GM18519 (cell line): Measurements from ENCODE around the gene SHBG.
"Not testable (repeated sequence)": the region's sequence is repeated elsewhere in the genome, so short reads cannot be mapped to it uniquely, and the experiment has no call there.

Source experiments
- ATAC-seq: cut with Tn5 transposase; IDR thresholded peaks from one replicate; pipeline ENCODE4 v1.9.1; 2021; ENCODE audit warnings: mild to moderate bottlenecking, moderate library complexity; ENCODE audit not compliant: unreplicated experiment, low FRiP score

SHBG gene

DNA sequence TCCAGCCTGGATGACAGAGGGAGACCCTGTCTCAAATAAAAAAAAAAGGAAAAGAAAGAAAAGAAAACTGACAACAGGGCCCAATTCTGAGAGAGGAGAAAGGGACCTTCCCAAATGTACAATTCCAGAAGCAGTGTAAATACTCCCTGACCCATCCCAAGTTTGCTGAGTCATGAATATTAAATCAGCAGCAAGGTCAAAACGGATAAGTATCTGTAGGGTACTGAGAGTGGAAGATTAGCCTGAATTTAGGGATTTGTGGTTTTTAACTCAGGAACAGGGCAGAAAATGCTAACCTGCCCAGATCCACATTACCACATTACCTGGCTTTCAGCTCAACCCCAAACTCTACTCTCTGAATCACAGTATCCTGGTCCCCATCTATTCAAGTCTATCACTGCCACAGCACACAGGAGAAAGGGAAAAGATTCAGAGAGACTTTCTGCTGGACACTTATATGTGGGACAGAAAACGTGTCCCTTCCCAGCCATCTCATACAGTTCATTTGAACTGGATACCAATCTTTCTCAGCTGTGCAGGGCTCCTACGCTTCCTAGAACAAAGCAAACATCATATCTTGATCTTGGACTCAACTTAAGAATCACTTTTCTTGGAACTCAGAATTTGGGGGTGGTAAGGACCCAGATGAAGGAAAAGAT lies 18.2 kb upstream of the SHBG start:
- ATAC-seq: no peak

DNA sequence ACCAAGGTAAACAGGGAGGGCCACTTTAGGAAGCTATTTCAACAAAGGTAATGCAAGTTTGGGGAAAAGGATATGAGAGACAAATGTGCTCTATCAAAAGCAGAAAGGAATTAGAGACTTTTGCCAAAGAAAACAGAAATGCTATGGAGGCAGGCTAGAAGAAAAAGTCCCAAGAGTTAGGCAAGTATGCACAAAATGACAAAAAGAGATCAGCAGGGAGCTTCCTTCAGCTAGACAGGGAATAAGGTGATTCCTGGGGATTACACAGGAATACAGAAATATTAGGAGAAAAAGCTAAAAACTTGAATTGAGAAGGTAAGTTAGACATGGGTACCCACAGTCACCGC lies 17.7 kb upstream of the SHBG start:
- no peak for ATAC-seq

GRCh38 chr17:7613769-7614424 lies 16.0 kb upstream of the SHBG start:
- no peak for ATAC-seq

DNA sequence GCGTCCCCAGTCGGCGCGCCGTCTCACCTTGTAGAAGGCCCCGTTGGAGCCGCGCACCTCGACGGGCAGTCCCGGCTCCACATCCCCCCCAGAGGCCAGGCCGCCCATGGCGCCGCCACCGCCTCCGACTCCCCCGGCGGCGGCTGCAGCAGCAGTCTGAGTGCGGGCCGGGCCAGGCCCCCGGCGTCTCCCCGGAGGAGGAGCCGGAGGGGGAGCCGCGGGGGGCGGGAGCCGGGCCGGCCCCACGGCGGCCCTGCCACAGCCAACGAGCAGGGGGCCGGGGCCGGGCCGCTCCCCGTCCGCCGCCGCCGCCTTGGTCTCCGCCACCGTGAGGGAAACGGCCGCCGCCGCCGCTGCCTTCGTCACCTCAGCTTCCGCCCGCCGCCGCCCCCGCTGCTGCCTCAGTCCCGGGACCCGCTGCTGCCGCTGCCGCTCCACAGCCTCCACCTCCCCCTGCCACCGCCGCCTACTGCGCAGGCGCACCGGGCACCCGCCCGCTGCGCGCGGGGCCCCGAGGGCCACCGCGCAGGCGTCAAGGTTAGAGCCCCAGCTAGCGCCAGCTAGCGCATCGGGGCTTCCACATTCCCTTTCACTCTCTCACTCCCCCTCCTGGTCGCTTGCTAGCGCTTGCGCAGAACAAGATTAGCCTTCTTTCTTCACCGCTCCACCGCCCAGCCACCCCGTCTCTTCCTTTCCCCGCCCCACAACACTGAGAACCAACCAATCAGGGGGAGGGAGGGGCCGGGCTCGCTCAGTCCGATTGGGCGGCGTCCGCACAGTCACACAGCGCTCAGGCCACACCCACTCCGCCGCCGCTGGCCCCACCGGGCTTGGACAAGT lies 15.3 kb upstream of the SHBG start, which contains the start of gene FXR2:
TSS of gene FXR2 (minus strand) at position 473 of the 840 bp plus-strand sequence. CDS start at position 108, 365 bp downstream.
- peak; percentile 78 for ATAC-seq

- no peak for ATAC-seq
These were observed 14.6 kb upstream of the SHBG start for GRCh38 chr17:7615265-7615747.

DNA sequence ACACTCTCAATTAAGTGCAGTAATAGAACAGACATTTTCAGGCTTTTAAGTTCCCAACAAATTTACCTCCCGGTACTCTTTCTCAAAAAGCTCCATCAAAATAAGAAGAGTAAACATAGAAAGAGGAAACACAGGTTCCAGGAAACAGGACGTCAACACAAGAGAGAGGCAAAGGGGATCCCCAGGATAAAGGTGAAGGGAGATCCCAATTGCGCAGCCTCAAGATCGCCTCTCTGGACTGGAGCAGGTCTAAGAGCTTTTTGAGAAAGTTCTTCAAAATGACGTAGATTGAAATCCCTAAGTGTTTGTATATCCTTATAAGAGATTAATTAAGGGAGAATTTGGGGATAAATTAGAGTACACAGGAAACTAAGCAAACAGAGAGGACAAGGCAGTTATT lies 11.3 kb upstream of the SHBG start:
- ATAC-seq: no peak

- ATAC-seq: no peak
These were observed 9.1 kb upstream of the SHBG start for GRCh38 chr17:7620835-7621234.

DNA sequence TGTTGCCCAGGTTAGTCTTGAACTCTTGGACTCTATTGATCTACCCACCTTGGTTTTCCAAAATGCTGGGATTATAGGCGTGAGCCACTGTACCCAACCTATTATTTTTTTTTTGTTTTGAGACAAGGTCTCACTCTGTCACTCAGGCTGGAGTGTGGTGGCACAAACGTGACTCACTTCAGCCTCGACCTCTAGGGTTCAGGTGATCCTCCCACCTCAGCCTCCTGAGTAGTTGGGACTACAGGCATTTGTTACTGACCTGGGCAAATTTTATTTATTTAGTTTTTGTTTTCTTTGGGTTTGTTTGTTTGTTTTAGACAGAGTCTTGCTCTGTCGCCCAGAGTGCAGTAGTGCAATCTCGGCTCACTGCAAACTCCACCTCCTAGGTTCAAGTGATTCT lies 6.3 kb upstream of the SHBG start:
- ATAC-seq: no peak

DNA sequence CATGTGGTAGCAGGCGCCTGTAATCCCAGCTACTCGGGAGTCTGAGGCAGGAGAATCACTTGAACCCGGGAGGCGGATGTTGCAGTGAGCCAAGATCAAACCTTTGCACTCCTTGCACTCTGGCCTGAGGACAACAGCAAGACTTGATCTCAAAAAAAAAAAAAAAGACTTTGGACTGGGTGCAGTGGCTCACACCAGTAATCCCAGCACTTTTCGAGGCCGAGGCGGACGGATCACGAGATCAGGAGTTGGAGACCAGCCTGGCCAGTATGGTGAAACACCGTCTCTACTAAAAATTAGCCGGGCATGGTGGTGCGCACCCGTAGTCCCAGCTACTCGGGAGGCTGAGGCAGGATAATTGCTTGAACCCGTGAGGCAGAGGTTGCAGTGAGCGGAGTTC lies 4.2 kb upstream of the SHBG start:
- ATAC-seq: not testable (repeated sequence)

DNA sequence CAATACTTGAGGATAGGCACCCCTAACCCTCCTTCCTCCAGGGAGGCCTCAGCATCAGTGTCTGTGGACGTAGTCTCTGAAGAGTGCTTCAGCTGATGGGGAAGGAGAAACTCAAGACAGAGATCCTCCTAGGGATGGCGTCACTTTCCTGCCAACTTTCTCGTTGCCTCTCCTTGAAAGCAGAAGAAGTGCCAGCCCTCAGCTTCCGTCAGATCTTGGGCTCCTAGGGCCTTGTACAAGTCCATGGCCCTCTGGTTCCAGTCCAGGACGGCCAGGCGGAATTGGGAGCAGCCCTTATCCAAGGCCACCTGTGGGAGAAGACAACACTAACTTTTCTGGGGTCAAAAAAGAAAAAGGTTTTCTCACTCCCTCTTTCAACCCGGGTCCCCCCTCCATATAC lies 3.6 kb upstream of the SHBG start:
- ATAC-seq: no peak

DNA sequence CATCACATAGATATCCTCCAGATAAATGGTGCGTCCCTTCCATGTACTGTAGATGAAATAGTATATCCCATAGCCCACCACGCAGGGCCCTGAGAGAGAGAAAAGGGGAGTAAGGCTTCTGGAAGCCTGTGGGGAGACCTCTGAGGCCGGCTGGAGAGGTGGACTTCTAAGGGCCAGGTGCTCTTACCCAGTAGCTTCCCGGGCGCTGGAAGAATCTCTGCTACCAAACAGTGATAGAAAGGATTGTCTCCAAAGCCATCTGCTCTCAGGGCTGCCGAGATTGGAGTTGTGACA lies 3.0 kb upstream of the SHBG start:
- ATAC-seq: no peak

GRCh38 chr17:7627250-7628121 lies 2.4 kb upstream of the SHBG start, which contains the start of gene SAT2:
TSS of gene SAT2 (minus strand) at chr17:7627821. CDS start at chr17:7627635, 186 bp downstream.
- ATAC-seq: no peak

- ATAC-seq: no peak
These were observed 1.8 kb downstream of the SHBG start for GRCh38 chr17:7631398-7632380.

DNA sequence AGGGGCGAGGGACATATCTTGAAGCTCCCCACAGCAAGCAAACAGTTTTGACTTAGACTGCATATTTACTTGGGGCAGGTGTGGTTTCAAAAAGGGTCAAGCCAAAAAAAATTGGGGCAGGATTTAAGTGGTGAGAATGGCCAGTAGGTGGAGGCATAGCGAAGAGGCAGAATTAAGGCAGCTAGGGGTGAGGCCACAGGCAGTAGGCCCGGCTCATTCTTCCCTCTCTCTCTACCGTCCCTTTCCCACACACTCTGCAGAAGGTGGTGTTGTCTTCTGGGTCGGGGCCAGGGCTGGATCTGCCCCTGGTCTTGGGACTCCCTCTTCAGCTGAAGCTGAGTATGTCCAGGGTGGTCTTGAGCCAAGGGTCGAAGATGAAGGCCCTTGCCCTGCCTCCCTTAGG lies 2.6 kb downstream of the SHBG start:
- ATAC-seq: no peak

- ATAC-seq: no peak
These were observed 3.2 kb downstream of the SHBG start for GRCh38 chr17:7633093-7633492.

- ATAC-seq: no peak
These were observed 4.4 kb downstream of the SHBG start for GRCh38 chr17:7634384-7634783.

DNA sequence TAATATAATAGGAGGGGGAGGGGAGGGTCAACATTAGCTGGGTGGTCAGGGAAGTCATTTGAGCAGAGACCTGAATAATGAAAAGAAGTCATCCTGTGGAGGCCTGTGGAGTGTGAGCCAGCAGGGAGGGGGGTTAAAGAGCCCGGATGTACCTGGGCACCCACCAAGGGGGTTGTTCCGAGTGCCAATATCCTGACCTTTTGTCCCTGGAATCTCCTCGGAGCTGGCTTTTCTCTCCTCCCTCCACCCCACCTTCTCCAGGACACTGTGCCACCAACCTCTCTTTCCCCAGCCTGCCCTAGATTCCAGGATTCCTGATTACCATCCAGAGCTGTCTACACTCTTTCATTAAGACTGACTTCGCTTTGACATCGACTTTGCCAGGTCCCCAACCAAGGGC lies 6.2 kb downstream of the SHBG start:
- ATAC-seq: no peak

- ATAC-seq: no peak
These were observed 10.8 kb downstream of the SHBG start for GRCh38 chr17:7640783-7641182.

- not testable (repeated sequence) for ATAC-seq
These were observed 11.7 kb downstream of the SHBG start for GRCh38 chr17:7641635-7642034.
